PC-9 (cell line): ENCODE data around the gene WNK2. TPM values are rescaled to one million over a fixed set of nuclear protein-coding genes. Genes with fewer than 3 reads are reported as not detected.

ENCODE experiments used
- BruUV-seq: library from RNA; stranded (reverse); fragments of 400-500 nt; replicated peaks from 2 replicates; lab custom pipeline; 2021; lab: Mats Ljungman, UMichigan
- CTCF ChIA-PET: fragments of 300-600 bp; sonication (Branson Sonifier 250); formaldehyde crosslinking; loops from one replicate; lab custom pipeline; 2022; ENCODE audit warnings: antibody characterized with exemption; lab: Charles Lee
- POLR2A ChIA-PET: fragments of 300-600 bp; sonication (Branson Sonifier 250); formaldehyde crosslinking; loops from one replicate; lab custom pipeline; 2022; ENCODE audit warnings: antibody characterized with exemption; ENCODE audit not compliant: unreplicated experiment; lab: Charles Lee
- DNase-seq, 2 experiments: peaks; one replicate each; pipeline versions ENCODE4 v3.0.0 to v3.0.0-alpha.2; 2015 to 2022; ENCODE audit warnings: mixed read lengths in 1 of 2
- H2AFZ ChIP-seq: fragments of 200-600 bp; sonication (generic); 2 replicates; pipeline ENCODE4 v1.8.1; 2017; ENCODE audit warnings: antibody characterized with exemption
- H3F3A ChIP-seq: fragments of 200-600 bp; sonication (generic); 2 replicates; pipeline ENCODE4 v1.8.1; 2017; ENCODE audit warnings: antibody characterized with exemption, mild to moderate bottlenecking, low read depth; ENCODE audit not compliant: insufficient read depth
- H3K27ac ChIP-seq: fragments of 200-600 bp; sonication (generic); 2 replicates; pipeline ENCODE4 v1.6.1; 2016; ENCODE audit warnings: mixed run types
- H3K27me3 ChIP-seq: fragments of 200-600 bp; sonication (generic); 2 replicates; pipeline ENCODE4 v1.6.1; 2016; ENCODE audit warnings: low read depth, mixed run types; ENCODE audit not compliant: insufficient read depth
- H3K36me3 ChIP-seq: fragments of 200-600 bp; sonication (generic); 2 replicates; pipeline ENCODE4 v1.6.1; 2016; ENCODE audit warnings: low read depth, mixed run types
- H3K4me1 ChIP-seq: fragments of 200-600 bp; sonication (generic); replicated peaks from 2 replicates; pipeline ENCODE4 v1.6.1; 2016; ENCODE audit warnings: mixed run types; ENCODE audit not compliant: insufficient read depth
- H3K4me2 ChIP-seq: fragments of 200-600 bp; sonication (generic); 2 replicates; pipeline ENCODE4 v1.6.1; 2017; ENCODE audit warnings: mixed run types
- H3K4me3 ChIP-seq: fragments of 200-600 bp; sonication (generic); 2 replicates; pipeline ENCODE4 v1.6.1; 2016; ENCODE audit warnings: mixed run types
- H3K79me2 ChIP-seq: fragments of 200-600 bp; sonication (generic); 2 replicates; pipeline ENCODE4 v1.6.1; 2017; ENCODE audit warnings: low read depth, mixed run types
- H3K9me2 ChIP-seq: fragments of 200-600 bp; sonication (generic); 2 replicates; pipeline ENCODE4 v1.8.1; 2017; ENCODE audit warnings: mild to moderate bottlenecking; ENCODE audit not compliant: insufficient read depth
- H3K9me3 ChIP-seq: fragments of 200-600 bp; sonication (generic); 2 replicates; pipeline ENCODE4 v1.8.1; 2016; ENCODE audit warnings: low read depth; ENCODE audit not compliant: insufficient read depth
- H4K20me1 ChIP-seq: fragments of 200-600 bp; sonication (generic); 2 replicates; pipeline ENCODE4 v1.8.1; 2017; ENCODE audit not compliant: insufficient read depth
- CTCF ChIP-seq: fragments of 200-600 bp; sonication (generic); conservative IDR thresholded peaks from 2 replicates; pipeline ENCODE4 v1.6.1; 2017; ENCODE audit warnings: mixed run types, antibody characterized with exemption, mild to moderate bottlenecking, moderate library complexity
- EZH2 ChIP-seq: fragments of 200-600 bp; sonication (generic); IDR thresholded peaks from 2 replicates; pipeline ENCODE4 v1.8.0; 2017; ENCODE audit warnings: antibody characterized with exemption, low read depth
- intact Hi-C: fragments of 100-400 bp; cut with micrococcal nuclease; formaldehyde crosslinking; loops from one replicate; pipeline ENCODE4 v1.10.0; 2022; ENCODE audit not compliant: unreplicated experiment
- total RNA-seq: library from RNA; stranded (reverse); gene quantifications from 2 replicates; pipeline ENCODE4 v1.2.3, GENCODE V29; 2021

The WNK2 gene
- total RNA-seq, 1 experiment from 2014 or later, result 44.6 TPM

GRCh38 chr9:93361995-93362394 is 178.1 kb downstream of the WNK2 start:
- no peaks in the 10 kb centered on the region for H3K9me2 ChIP-seq
- TF ChIP-seq CTCF (no peak), EZH2 (no peak)
- no peaks in the 10 kb centered on the region for H4K20me1 ChIP-seq
- no peaks in the 10 kb centered on the region for H3K36me3 ChIP-seq
- H3F3A ChIP-seq, result no peaks in the 10 kb centered on the region
- ChIA-PET CTCF (no interaction called here), POLR2A (no interaction called here)
- no peak overlapping the region for H3K27ac ChIP-seq
- H3K4me2 ChIP-seq, result no peak overlapping the region
- intact Hi-C loops, result no loop called here
- BruUV-seq, result no TSS peak
- H3K4me3 ChIP-seq, result no peak overlapping the region
- no peaks in the 10 kb centered on the region for H3K27me3 ChIP-seq
- no peaks in the 10 kb centered on the region for H3K79me2 ChIP-seq
- H2AFZ ChIP-seq, result no peak overlapping the region
- no peaks in the 10 kb centered on the region for H3K4me1 ChIP-seq
- peaks cover 7% of the 10 kb centered on the region for H3K9me3 ChIP-seq
- no peak for DNase-seq

- Histone ChIP-seq H3K79me2 (no peaks in the 10 kb centered on the region), H3K4me3 (no peak overlapping the region), H3K4me1 (no peaks in the 10 kb centered on the region), H3K9me2 (no peaks in the 10 kb centered on the region), H3K27ac (no peak overlapping the region), H3K27me3 (no peaks in the 10 kb centered on the region), H3K4me2 (no peak overlapping the region), H2AFZ (no peak overlapping the region), H3K36me3 (no peaks in the 10 kb centered on the region), H3K9me3 (peaks cover 3% of the 10 kb centered on the region), H3F3A (no peaks in the 10 kb centered on the region), H4K20me1 (no peaks in the 10 kb centered on the region)
- POLR2A ChIA-PET, result no interaction called here
- BruUV-seq, result no TSS peak
- no peak for TF ChIP-seq EZH2
- no peak for TF ChIP-seq CTCF
- CTCF ChIA-PET, result no interaction called here
- DNase-seq, result no peak
- intact Hi-C loops, result no loop called here
These were observed 180.9 kb downstream of the WNK2 start for GRCh38 chr9:93364734-93365426.

GRCh38 chr9:93365427-93366118 is 181.6 kb downstream of the WNK2 start:
- no peak overlapping the region for H3K4me2 ChIP-seq
- H3K27ac ChIP-seq, result no peak overlapping the region
- BruUV-seq, result no TSS peak
- ChIA-PET POLR2A (no interaction called here), CTCF (no interaction called here)
- no peaks in the 10 kb centered on the region for H3K4me1 ChIP-seq
- TF ChIP-seq EZH2 (no peak), CTCF (no peak)
- DNase-seq, result no peak
- no peaks in the 10 kb centered on the region for H3K27me3 ChIP-seq
- H3K36me3 ChIP-seq, result no peaks in the 10 kb centered on the region
- no peaks in the 10 kb centered on the region; the same call in 1 of the 2 replicates for H3K9me3 ChIP-seq
- no peaks in the 10 kb centered on the region for H4K20me1 ChIP-seq
- intact Hi-C loops, result no loop called here
- H3F3A ChIP-seq, result no peaks in the 10 kb centered on the region
- no peak overlapping the region for H3K4me3 ChIP-seq
- no peak overlapping the region for H2AFZ ChIP-seq
- H3K79me2 ChIP-seq, result no peaks in the 10 kb centered on the region
- no peaks in the 10 kb centered on the region for H3K9me2 ChIP-seq
